CD14-positive monocyte (primary cell): ENCODE measurements around the gene VSIR. TPM values are rescaled to one million over a fixed set of nuclear protein-coding genes. Genes with fewer than 3 reads are reported as not detected.
A peak's percentile ranks its signal among the peaks of the same experiment; 100 is the strongest.

Experiments used
- DNase-seq, 3 donors: peaks; one replicate each; pipeline ENCODE4 v3.0.0-alpha.2; 2011 to 2022
- H2AFZ ChIP-seq: 2 replicates; pipeline ENCODE4 v1.6.0; 2012; ENCODE audit warnings: mild to moderate bottlenecking, low read depth, low read length, inconsistent platforms; ENCODE audit not compliant: insufficient read depth, poor library complexity, severe bottlenecking
- H3K27ac ChIP-seq, 2 donors: 1 replicate in 1 of 2; 2 replicates in 1 of 2; pipeline ENCODE4 v1.5.1; 2012 to 2013; ENCODE audit warnings: low read length in 2 of 2, control low read depth in 1 of 2, inconsistent platforms in 1 of 2, low read depth in 1 of 2, mild to moderate bottlenecking in 1 of 2
- H3K27me3 ChIP-seq, 2 donors: one replicate each; pipeline versions ENCODE4 v1.6.0 to v1.6.1; 2011 to 2013; ENCODE audit warnings: low read length in 2 of 2; ENCODE audit not compliant: control insufficient read depth in 2 of 2, insufficient read depth in 2 of 2
- H3K36me3 ChIP-seq, 2 donors: replicated peaks in 1 of 2; 1 replicate in 1 of 2; 2 replicates in 1 of 2; pipeline versions ENCODE4 v1.5.1 to v1.6.1; 2012 to 2013; ENCODE audit warnings: low read length in 2 of 2, control low read depth in 1 of 2, inconsistent platforms in 1 of 2, mild to moderate bottlenecking in 1 of 2; ENCODE audit not compliant: insufficient read depth in 2 of 2, control insufficient read depth in 1 of 2
- H3K4me1 ChIP-seq, 2 donors: 1 replicate in 1 of 2; 2 replicates in 1 of 2; pipeline versions ENCODE4 v1.5.1 to v1.6.1; 2012 to 2013; ENCODE audit warnings: low read length in 2 of 2, control low read depth in 1 of 2, inconsistent platforms in 1 of 2, mild to moderate bottlenecking in 1 of 2, moderate library complexity in 1 of 2; ENCODE audit not compliant: insufficient read depth in 2 of 2, control insufficient read depth in 1 of 2
- H3K4me2 ChIP-seq: replicated peaks from 2 replicates; pipeline ENCODE3; 2012; ENCODE audit warnings: low read length, moderate library complexity, mild to moderate bottlenecking; ENCODE audit not compliant: poor library complexity, severe bottlenecking; ENCODE audit errors: extremely low read depth
- H3K4me3 ChIP-seq, 3 experiments: fragments of 200-600 bp in 1 of 3; sonication (generic) in 1 of 3; replicated peaks in 1 of 3; 1 replicate in 2 of 3; 2 replicates in 1 of 3; pipeline ENCODE4 v1.5.1; 2011 to 2013; ENCODE audit warnings: low read length in 3 of 3, mild to moderate bottlenecking in 3 of 3, control low read depth in 2 of 3, low read depth in 2 of 3, inconsistent platforms in 1 of 3, moderate library complexity in 1 of 3
- H3K79me2 ChIP-seq: 2 replicates; pipeline ENCODE4 v1.6.0; 2012; ENCODE audit warnings: mild to moderate bottlenecking, control low read depth, inconsistent platforms, low read length, moderate library complexity; ENCODE audit not compliant: insufficient read depth
- H3K9ac ChIP-seq: 2 replicates; pipeline ENCODE4 v1.6.0; 2017; ENCODE audit warnings: low read length, mild to moderate bottlenecking; ENCODE audit not compliant: insufficient read depth, poor library complexity, severe bottlenecking
- H3K9me3 ChIP-seq, 2 donors: replicated peaks in 1 of 2; 1 replicate in 1 of 2; 2 replicates in 1 of 2; pipeline versions ENCODE4 v1.5.1 to v1.6.1; 2012 to 2013; ENCODE audit warnings: low read length in 2 of 2, control low read depth in 1 of 2; ENCODE audit not compliant: control insufficient read depth in 1 of 2, insufficient read depth in 1 of 2
- H4K20me1 ChIP-seq: 2 replicates; pipeline ENCODE4 v1.6.0; 2012; ENCODE audit warnings: mild to moderate bottlenecking, low read length, control low read depth, moderate library complexity; ENCODE audit not compliant: insufficient read depth
- H3K27ac Mint-ChIP-seq, 7 donors: one replicate each; pipeline ENCODE4 v1.8.0; 2020; ENCODE audit warnings: mild to moderate bottlenecking in 7 of 7, mixed read lengths in 7 of 7, moderate library complexity in 6 of 7, inconsistent platforms in 2 of 7
- H3K27me3 Mint-ChIP-seq, 3 donors: one replicate each; pipeline ENCODE4 v1.8.0; 2021 to 2022; ENCODE audit warnings: low read depth in 3 of 3, mild to moderate bottlenecking in 3 of 3, mixed read lengths in 3 of 3, moderate library complexity in 3 of 3, inconsistent platforms in 1 of 3
- H3K36me3 Mint-ChIP-seq, 2 donors: one replicate each; pipeline ENCODE4 v1.8.0; 2020; ENCODE audit warnings: mixed read lengths in 2 of 2, inconsistent platforms in 1 of 2, mild to moderate bottlenecking in 1 of 2
- H3K4me1 Mint-ChIP-seq: one replicate; pipeline ENCODE4 v1.8.0; 2020; ENCODE audit warnings: mild to moderate bottlenecking, mixed read lengths
- H3K4me3 Mint-ChIP-seq, 2 donors: one replicate each; pipeline ENCODE4 v1.8.0; 2020; ENCODE audit warnings: mild to moderate bottlenecking in 2 of 2, mixed read lengths in 2 of 2, moderate library complexity in 1 of 2
- H3K9me3 Mint-ChIP-seq, 7 donors: one replicate each; pipeline ENCODE4 v1.8.0; 2020 to 2022; ENCODE audit warnings: mixed read lengths in 7 of 7, mild to moderate bottlenecking in 6 of 7, moderate library complexity in 6 of 7, inconsistent platforms in 2 of 7
- CTCF ChIP-seq: fragments of 200-600 bp; IDR thresholded peaks from one replicate; pipeline ENCODE4 v1.8.0; 2022; ENCODE audit warnings: antibody characterized with exemption, mild to moderate bottlenecking
- WGBS: methylation state at CpG from one replicate; pipeline ENCODE4 v1.1.5; 2013; ENCODE audit warnings: missing lambda C conversion rate; ENCODE audit not compliant: insufficient coverage; 5-methylcytosine and 5-hydroxymethylcytosine counted together
- intact Hi-C, 2 donors: fragments of 100-400 bp; cut with micrococcal nuclease; formaldehyde crosslinking; loops; one replicate each; pipeline versions ENCODE4 v1.15.0 to v1.15.1; 2023
- polyA plus RNA-seq, 3 donors: library from polyadenylated mRNA; depleted of rRNA in 1 of 3; unstranded in 2 of 3; stranded (reverse) in 1 of 3; fragments of 300-500 nt in 2 of 3; fragments of >200 nt in 1 of 3; fragmentation: Illumina TruSeq in 2 of 3; gene quantifications; 1 replicate in 2 of 3; 2 replicates in 1 of 3; pipeline ENCODE4 v1.2.3, GENCODE V29; 2012 to 2021

The VSIR gene
- polyA plus RNA-seq, 3 donors: 635 to 1,133 (median 801) TPM

- peak overlapping the region; percentile 34 to 53 for H3K4me3 Mint-ChIP-seq
- H3K27ac ChIP-seq: peak overlapping the region; percentile 90 to 94
- H3K4me1 Mint-ChIP-seq: peaks cover 95% of the 10 kb centered on the region
- 17% methylated on average over 8 of the region's 11 CpGs for WGBS
- peak overlapping the region; percentile 51 for H3K4me2 ChIP-seq
- H3K36me3 Mint-ChIP-seq: peaks cover 17 to 31% of the 10 kb centered on the region in 2 donors
- H3K27me3 Mint-ChIP-seq: peaks cover 0 to 4% (median 0%) of the 10 kb centered on the region in 3 donors
- H3K36me3 ChIP-seq: peaks cover 0 to 7% of the 10 kb centered on the region in 2 donors
- intact Hi-C loops: loop anchor here in 1 of 2 donors (5.0 kb wide), 2 partner anchors 41 to 86 kb away; no protein-coding TSS in a partner anchor
- no peaks in the 10 kb centered on the region for H3K9me3 ChIP-seq
- H3K9me3 Mint-ChIP-seq: peaks cover 0 to 3% (median 0%) of the 10 kb centered on the region in 7 donors
- no peaks in the 10 kb centered on the region for H3K27me3 ChIP-seq
- peaks cover 22% of the 10 kb centered on the region for H3K79me2 ChIP-seq
- H4K20me1 ChIP-seq: no peaks in the 10 kb centered on the region
- peak overlapping the region; percentile 92 to 99 (median 97) for H3K27ac Mint-ChIP-seq
- TF ChIP-seq CTCF: no peak
- H3K4me1 ChIP-seq: peaks cover 70 to 88% of the 10 kb centered on the region in 2 donors
- H3K9ac ChIP-seq: peak overlapping the region; percentile 62
- H2AFZ ChIP-seq: no peak overlapping the region
- no peak for DNase-seq
- peak overlapping the region in 1 of 3 experiments; percentile 54 for H3K4me3 ChIP-seq
Observed at GRCh38 chr10:71726580-71727104, 46.7 kb downstream of the VSIR start.

DNA sequence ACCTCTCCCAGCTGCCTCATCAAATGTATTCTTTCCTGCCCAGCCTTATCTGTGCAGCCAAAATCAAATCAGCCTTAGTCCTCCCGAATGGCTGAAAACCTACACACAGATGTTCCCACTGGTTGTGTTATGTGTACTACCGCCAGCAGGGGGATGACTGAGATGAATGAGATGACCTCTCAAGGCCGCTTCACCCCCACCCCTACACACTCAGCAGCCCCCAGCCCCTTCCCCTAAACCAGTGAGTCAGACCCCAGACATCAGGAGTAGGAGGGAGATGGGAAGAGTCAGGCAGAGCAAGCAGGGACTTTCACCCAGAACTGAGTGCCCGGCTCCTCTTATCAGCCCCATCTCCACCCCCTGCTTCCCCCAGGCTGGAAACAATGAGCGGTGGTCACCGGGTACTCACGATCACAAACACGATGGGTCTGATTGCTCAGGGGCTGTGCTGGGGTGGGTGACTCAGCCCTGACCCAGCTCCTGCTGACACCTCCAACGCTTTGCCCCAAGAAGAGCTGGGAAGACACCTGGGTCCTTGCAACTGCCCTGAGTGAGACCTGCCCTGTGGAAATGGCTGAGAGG, 47.2 kb downstream of the VSIR start:
- H3K4me2 ChIP-seq: peak overlapping the region; percentile 51
- H3K9ac ChIP-seq: peak overlapping the region; percentile 62

More for the DNA sequence above, 47.2 kb downstream of the VSIR start:
- Histone ChIP-seq H2AFZ (no peak overlapping the region), H3K4me3 (peak overlapping the region in 1 of 3 experiments; percentile 54), H4K20me1 (no peaks in the 10 kb centered on the region), H3K36me3 (peaks cover 0 to 2% of the 10 kb centered on the region in 2 donors), H3K4me1 (peaks cover 68 to 83% of the 10 kb centered on the region in 2 donors), H3K27ac (peak overlapping the region; percentile 90 to 94), H3K79me2 (peaks cover 22% of the 10 kb centered on the region), H3K27me3 (no peaks in the 10 kb centered on the region), H3K9me3 (no peaks in the 10 kb centered on the region)
- H3K36me3 Mint-ChIP-seq: peaks cover 17 to 28% of the 10 kb centered on the region in 2 donors
- H3K27me3 Mint-ChIP-seq: peaks cover 0 to 4% (median 0%) of the 10 kb centered on the region in 3 donors
- peaks cover 95% of the 10 kb centered on the region for H3K4me1 Mint-ChIP-seq
- peaks cover 0 to 3% (median 0%) of the 10 kb centered on the region in 7 donors for H3K9me3 Mint-ChIP-seq
- intact Hi-C loops: loop anchor here in 1 of 2 donors (5.0 kb wide), 2 partner anchors 41 to 86 kb away; no protein-coding TSS in a partner anchor
- peak overlapping the region; percentile 92 to 99 (median 97) for H3K27ac Mint-ChIP-seq
- peak overlapping the region; percentile 34 to 53 for H3K4me3 Mint-ChIP-seq
- peak in 2 of 3 donors; percentile 53 to 78 for DNase-seq
- TF ChIP-seq CTCF: peak; percentile 71
- WGBS: 13% methylated on average over 2 of the region's 9 CpGs
